Raji (cell line): ENCODE data around the gene MYO1E.

Experiments
- POLR2A ChIP-seq: IDR thresholded peaks from 2 replicates; pipeline ENCODE4 v1.6.1; 2011; ENCODE audit warnings: low read depth, low read length, control low read depth; ENCODE audit not compliant: insufficient read depth

The MYO1E gene

DNA sequence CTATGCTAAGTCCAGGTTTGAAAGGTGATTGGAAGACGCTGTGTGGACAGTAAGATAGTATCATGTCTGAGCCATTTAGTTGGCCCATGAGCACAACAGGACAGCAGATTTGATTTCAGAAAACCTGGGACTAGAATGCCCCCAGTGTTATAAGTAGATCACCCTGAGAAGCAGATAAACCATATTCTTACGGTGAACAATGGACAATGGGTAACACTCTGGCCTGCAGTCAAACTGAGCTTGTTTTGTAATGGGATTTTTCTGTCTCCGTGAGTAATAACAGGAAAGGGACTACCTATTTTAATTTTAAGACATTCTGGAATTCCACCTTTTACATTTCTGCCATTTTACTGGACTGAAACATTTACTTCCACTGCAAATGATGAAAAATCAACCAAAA lies 94.6 kb downstream of the MYO1E start:
- TF ChIP-seq POLR2A: no peak

DNA sequence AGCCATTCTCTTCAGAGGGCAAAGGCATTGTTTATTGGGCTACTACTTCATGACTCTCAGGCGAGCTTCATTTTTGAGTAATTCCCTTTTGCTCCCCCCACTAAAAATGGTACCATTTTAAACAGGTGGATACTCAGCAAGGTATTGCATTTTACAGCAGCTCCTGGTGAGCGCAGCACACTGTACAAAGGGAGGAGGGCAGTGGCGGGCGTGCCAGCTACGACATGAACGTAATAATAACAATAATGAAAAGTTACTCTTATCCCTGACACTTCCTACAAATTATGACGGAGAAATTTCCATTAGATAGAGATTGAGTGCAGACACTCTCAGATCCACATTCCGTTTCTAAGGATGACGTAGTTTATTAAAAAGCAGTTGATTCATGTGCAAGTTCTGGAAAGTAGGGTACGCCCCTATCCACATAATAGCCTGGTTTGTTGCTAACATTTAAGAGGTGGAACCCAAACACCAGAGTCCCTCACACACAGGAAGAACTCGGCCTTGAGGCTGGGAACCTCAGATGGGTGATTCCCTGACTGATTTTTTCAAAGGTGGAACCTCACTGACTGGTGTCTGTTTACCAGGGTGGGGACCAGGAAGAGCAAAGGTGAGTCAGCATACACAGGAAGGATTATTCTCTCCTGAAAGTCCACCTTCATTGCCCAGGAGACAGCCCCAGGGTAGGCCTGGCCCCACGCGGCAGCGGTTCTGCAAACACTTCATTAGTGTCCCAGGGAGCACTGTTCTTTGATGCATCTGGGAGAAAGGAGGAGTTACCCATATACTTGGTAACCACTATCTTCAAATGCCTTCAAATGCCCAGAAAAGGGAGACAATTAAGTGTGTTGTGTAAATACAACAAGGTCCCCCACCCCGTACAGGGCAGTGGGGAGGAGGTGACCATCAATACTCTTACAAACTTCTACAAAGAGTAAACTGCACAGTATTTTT lies 96.2 kb downstream of the MYO1E start:
- TF ChIP-seq POLR2A: no peak

DNA sequence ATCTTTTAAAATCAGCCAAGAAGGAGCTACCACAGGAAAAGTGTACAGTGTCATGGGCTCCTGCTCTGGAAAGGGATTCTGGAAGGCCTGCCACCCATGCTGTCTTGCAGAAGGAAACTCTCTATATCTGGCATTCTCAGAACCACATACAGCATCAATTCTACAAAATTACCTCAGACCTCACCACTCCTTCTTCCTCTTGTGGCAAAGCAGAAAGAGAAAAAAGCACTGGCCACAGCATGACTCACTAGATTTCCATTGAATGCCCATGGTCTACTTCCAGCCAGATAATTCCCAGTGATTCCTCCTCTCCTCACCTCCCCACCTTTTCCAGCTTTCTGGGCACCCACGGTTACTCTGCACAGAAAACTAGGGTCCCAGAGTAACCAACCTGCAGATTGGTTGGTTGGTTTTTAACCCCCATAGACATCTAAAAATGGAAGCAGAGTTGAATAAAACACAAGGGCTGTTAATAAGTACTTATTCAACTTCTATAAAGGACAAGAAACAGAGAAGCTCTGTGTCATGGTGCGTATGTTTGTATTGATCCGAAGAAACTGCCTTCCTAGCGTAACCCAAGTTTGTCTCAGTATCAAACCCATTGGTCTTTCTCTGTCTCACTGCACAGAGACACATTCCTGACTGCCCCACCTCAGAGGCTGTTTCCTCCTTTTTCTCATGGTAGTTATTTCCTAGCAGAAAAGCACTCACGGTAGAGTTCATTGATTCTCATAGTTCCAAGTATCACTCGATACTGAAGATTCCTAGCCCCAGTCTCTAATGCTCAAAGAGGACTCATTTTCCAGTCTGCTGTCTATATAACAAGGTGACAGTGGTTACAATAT lies 98.3 kb downstream of the MYO1E start:
- TF ChIP-seq POLR2A: no peak

DNA sequence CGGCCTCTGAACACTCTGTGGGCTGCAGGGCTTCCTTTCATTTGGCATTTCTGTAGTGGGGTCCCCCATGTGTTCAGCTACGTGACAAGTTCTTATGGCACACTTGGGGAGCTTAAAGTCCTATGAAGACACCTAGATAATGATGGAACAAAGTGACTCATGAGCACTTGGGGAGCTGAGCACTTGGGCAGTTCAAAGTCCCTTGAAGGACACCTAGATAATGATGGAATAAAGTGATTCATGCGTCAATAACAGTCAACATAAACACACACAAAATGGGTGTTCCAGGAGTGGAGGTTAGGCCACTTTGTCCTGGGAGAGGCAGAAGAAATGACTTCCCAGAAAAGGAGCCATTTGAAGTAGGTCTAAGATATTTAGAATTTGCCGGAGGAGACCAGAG lies 99.4 kb downstream of the MYO1E start:
- no peak for TF ChIP-seq POLR2A

DNA sequence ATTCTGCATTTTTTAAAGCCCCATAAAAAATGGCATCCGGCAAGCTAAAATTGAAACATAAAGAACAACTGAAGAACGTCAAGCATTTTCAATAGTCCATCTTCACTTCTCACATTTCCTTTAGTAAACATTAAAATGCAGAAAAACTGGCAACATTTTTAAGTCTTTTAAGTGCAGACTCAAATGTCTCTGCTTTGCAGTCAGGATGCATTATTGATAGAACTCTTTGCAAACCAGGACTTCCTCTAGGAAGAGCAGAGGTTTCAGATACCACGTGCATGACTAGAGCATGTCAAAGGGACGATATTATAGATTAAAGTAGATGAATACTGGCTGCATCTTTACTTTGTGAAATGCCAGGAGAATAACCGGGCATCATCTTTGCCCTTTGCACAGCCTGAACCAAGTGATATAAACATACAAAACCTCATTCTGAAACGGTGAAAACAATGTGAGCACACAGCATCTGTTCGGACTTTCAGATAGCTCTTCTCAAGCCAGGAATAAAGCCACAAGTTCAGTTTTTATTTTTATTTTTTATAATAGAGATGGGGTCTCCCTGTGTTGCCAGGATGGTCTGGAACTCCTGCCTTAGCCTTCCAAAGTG lies 101.0 kb downstream of the MYO1E start:
- no peak for TF ChIP-seq POLR2A

DNA sequence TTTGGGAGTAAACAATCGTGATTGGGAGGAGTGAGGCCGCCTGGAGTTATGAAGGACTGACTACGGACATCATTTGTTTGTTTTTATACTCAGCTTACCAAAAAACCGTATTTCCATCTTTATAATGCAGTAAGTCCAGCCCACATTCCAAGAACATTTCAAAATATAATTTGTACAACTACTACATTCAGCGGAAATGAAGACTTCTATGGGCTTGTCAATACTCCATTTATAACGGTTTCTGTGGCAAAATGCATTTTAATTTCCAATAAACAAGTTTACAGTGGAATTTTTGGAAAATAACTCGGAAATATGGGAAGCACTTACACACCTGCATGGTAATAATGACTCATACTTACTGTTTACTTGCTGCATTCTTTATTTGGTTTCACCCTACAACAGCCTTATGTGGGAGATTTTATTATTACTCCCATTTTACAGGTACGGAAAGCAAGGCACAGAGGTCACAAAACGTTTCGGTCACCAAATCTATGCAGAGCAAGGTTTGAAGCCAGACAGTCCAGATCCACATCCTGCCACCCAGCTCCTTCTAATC lies 103.7 kb downstream of the MYO1E start:
- no peak for TF ChIP-seq POLR2A

DNA sequence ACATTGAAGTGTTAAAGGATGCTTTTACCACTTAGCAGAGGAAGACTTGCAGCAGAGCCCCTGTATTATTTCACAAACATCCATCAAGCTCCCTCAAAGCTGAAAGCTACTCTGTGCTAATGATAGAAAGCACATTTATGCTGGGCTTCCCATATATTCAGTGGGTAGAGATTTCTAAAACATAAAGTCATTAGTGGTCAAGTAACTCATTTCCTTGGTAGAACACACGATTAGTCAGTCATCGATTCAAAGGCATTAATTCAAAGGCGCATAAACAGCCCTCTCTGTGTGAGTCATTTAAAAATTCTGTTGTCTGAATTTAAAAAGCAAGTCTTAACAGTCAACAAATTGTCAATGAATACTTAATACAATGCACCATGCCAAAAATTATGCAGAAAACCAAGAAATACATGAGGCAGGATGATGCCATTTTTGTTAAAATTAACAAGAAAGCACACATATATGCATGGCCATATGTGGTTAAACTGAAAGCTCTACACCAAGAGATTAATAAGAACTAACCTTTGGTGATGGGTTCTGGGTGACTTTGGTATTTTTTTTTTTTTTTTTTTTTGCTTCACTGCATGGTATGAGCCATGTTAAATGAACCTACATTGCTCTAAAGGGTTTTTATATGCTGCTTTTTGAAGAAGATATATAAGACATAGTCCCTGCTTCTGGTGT lies 104.4 kb downstream of the MYO1E start:
- TF ChIP-seq POLR2A: no peak

DNA sequence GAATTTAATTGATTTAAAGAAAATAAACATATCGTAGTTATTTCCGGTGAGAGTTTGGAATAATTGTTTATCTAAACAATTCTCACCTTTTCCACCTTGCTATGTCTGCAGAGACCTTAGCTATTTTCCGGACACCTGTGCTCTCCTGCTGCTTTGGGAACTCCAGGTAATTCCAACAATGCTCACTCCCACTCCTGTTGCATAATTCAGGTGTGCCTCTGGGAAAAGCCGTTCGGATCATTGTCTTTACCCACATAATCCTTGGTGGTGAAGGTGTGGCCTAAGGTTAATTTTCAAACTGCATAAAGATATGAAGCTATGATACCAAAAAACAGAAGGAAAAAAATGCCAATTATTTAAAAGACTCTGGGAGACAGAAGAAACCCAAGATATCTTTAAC lies 106.6 kb downstream of the MYO1E start:
- no peak for TF ChIP-seq POLR2A

DNA sequence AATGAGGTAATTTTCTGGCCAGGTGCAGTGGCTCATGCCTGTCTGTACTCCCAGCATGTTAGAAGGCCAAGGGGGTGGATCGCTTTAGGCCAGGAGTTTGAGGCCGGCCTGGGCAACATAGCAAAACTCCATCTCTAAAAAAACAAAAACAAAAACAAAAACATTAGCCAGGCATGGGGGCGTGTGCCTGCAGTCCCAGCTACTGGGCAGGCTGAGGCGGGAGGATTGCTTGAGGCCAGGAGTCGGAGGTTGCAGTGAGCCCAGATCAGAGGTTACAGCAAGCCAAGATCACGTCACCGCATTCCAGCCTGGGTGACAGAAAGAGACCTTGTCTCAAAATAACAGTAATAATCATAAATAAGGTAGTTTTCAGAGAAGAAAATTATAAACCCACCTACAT lies 110.4 kb downstream of the MYO1E start:
- TF ChIP-seq POLR2A: no peak

DNA sequence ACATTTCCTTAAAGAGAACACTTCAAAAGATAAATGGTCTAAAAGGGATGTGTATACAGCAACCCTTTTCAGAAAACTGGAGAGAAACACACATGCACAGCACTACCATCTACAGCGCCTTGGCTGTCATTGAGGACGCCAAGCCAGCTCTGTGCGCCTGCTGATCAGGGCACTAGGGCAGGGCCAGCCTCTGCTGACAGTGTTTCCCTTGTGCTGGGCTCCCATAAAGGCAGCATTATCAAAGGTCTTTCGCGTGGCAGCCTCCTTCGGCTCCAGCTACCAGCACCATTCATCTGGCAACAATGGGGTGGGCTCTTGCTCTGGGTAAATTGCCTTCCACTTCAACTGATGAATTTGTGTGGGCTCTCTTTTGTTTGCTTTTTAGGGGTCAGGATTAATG lies 112.6 kb downstream of the MYO1E start:
- TF ChIP-seq POLR2A: no peak

DNA sequence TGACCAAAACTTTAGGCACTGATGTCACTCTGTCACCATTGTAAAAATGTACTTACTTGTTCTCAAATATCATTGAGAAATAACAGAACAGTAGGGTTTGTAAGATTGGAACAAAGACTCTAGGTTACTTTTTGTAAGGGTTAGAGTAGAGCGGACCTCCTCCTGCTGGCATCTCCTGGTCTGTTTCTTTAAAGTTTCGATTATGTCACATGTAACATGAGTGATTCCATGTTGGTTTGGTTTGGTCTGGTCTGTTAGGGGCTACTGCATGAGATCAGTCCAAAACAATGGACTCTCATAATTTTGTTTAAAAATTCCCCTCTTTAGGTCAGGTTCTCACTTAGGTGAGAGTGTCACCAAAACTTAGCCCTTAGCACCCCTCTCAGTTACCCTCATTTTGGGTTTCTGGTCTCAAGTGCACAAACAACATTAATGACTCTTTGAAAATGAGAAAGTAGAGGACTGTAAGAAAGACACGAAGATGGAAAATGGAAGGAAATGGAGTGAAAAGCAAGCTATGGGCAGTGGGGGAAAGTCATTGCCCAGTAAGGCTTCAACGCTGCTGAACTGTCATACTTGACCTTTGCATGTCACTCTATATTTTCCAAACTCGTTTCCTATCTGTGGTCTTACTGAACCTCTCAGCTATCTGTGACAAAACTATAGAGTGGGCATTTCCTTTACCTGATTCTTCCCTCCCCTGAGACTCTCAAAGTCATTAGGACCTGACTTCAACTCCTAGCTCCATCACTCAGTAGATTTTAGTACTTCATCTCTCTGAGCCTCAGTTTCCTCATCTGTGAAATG lies 113.3 kb downstream of the MYO1E start:
- TF ChIP-seq POLR2A: no peak

DNA sequence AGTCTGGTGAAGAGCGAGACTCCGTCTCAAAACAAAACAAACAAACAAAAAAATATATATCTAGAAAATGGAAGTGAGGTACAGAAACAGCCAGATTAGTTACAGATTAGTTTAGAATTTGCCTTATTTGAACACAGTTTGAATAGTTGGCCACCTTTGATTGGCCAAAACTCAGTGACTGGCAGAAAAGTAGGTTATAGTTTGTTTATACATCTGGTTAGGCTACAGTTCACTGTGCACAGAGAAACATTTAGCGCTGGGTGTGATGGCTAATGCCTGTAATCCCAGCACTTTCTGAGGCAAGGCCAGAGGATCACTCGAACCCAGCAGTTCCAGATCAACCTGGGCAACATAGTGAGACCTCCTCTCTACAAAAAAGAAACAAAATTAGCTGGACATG lies 114.4 kb downstream of the MYO1E start:
- no peak for TF ChIP-seq POLR2A

DNA sequence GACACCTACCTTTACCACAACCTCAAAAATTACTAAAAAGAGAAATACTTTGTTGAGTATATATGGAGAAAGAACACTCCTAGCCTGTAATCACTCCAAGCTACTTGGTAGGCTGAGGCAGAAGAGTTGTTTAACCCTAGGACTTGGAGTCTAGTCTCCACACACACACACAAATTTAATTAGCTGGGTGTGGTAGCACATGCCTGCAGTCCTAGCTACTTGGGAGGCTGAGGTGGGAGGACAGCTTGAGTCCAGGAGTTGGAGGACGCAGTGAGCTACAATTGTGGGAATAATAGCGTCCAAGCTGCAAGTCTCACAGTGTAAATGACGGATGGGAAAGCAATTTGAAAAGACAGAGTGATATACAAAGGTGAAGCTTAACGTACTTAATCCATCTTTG lies 115.5 kb downstream of the MYO1E start:
- TF ChIP-seq POLR2A: no peak

DNA sequence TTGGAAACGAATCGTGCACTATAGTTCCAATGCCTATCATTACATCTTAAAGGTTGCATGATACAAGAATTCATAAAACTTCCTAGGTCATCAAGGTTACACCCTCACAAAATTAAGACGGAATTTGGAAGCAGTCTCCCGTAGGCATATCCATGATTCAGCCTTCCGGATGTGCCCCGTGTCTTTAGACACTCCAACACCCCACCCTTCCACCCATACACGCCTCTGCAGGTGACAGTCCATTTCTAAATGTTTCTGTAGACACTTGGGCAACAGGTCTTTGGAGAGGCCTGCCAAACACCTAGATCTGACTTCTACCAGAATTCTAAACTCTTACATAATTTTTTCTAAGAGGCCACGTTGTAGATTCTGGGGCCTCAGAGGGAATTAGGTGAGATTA lies 116.2 kb downstream of the MYO1E start:
- no peak for TF ChIP-seq POLR2A

DNA sequence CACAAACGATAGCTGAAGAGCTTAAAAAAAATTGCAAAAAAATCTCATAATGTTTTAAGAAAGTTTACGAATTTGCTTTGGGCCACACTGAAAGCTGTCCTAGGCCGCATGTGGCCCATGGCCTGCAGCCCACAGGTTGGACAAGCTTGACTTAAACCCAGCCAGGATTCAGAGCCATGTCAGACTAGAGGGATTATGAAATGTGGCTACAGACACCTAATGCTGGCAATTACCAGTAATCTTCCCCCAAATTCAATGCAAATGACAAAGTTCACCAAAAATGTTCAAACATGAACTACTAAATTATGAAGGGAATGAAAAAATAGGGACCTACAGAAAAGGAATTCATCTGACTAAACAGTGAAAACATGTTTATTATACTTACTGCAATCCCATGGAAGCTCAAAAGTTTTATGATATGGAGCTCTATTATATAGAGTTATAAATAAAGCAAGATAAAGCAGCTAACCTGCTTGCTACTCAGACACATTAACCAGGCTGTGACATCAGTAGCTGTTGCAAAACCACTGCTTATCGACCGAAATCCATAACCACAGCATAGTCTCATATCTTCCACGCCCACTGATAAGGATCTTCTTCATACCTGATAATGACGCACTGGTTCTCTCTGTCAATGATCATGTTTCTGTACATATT lies 116.9 kb downstream of the MYO1E start:
- TF ChIP-seq POLR2A: no peak
